GM18870 (cell line): ENCODE results near the gene MYO7A.

Source experiments
- ATAC-seq: cut with Tn5 transposase; IDR thresholded peaks from one replicate; pipeline ENCODE4 v1.9.1; 2021; ENCODE audit warnings: moderate library complexity; ENCODE audit not compliant: unreplicated experiment

MYO7A gene

DNA sequence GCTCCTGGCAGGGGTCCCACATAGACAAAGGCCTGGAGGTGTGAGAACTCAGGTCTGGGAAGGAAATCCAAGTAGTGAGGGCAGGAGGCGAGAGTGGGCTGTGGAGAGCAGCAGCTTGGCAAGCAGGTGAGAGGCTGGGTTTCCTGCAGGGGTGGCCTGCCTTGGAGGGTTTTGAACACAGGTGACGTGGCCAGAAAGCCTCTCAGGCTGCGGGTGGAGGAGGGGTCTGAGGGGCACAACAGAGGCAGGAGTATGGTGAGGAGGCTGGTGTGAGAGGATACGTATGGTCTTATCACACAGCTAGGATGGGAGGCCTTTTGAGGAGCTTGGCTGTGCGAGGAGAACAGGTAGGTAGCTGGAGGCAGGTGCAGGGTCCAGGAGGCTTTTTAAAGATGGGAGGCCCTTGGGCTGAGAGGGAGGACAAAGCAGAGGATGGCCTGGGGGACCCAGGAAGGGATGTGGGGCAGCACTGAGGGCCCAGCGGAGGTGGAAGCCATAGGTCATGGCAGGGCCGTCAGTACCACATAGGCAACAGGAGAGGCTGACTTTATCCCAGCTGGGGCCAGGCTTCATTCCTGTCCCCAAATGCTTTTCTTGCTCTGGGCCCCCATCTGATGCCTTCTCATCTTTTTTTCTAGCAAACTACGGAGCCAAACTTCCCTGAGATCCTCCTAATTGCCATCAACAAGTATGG lies 84.4 kb downstream of the MYO7A start:
- no peak for ATAC-seq

DNA sequence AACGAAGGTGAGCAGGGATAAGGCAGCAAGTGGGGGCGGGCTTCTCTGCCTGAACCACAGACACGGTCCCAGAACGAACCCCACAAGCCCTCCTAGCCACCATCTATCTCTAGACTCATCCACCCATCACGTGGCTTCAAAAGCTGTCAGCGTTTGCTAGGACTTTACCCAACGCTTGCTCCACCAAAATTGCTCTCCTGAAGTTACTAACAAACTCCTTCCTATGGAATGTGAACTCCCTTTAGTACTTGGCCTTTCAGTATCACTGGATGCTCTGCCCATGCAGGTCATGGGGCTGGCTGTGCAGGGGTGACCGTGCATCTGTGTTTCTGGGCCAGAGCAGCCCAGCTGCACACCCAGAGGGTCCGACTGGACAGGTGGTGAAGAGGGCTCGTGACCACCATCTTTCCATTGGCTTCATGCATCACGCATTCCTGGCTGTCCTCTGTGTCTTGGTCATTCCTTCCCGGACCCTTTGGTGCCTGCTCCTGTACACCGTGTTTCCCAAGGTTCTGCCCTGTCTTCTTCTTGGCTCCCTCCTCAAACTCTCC lies 85.1 kb downstream of the MYO7A start:
- no peak for ATAC-seq

GRCh38 chr11:77213589-77214428 lies 85.8 kb downstream of the MYO7A start:
- ATAC-seq: no peak

- no peak for ATAC-seq
These were observed 86.5 kb downstream of the MYO7A start for GRCh38 chr11:77214557-77214956.

DNA sequence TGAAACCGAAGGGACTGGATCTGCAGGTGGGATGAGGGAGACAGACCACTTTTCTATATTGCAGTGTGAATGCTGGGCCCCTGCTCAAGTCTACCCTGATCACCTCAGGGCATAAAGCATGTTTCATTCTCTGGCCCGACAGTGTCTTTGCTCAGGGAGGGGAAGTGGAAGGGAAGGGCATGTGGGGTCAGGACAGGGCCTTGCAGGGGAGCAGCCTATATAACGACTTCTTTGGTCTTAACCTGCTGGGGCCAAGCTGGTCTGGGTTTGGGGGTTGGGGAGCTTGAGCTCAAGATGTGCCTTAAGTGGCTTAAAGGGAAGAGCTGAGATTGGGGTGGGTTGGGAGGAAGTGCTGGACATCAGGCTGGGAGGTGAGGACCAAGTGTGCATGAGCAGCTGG lies 87.1 kb downstream of the MYO7A start:
- ATAC-seq: no peak

GRCh38 chr11:77217156-77217555 lies 89.1 kb downstream of the MYO7A start:
- ATAC-seq: no peak

DNA sequence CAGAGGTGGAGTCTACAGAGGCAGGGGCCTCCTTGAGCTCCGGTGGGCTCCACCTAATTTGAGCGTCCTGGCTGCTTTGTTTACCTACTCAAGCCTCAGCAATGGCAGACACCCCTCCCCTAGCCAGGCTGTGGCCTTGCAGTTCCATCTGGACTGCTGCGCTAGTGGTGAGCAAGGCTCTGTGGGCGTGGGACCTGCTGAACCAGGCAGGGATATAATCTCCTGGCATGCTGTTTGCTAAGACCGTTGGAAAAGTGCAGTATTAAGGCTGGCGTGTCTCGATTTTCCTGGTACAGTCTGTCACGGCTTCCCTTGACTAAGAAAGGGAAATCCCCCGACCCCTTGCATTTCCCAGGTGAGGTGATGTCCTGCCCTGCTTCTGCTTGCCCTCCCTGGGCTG lies 95.8 kb downstream of the MYO7A start:
- no peak for ATAC-seq

- no peak for ATAC-seq
These were observed 103.0 kb downstream of the MYO7A start for GRCh38 chr11:77230878-77231605.

DNA sequence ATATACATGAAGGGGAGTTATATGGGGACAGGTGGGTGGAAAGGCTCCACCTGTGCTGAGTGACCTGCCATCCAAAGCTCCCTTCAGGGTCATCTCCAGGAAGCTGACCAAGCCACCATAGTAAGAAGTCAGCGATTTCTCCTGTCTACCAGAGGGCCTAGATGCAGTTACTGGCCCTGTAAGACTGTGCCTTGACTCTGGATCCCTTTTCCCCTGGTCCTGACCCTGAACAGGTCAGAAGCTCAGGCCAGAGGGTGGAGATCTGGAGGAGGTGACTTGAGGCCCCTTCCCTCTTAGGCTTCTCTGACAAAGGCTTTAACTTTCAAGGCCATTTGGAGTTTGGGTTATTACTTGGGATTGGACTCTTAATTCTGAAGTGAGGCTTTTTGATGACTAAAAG lies 103.8 kb downstream of the MYO7A start:
- no peak for ATAC-seq

DNA sequence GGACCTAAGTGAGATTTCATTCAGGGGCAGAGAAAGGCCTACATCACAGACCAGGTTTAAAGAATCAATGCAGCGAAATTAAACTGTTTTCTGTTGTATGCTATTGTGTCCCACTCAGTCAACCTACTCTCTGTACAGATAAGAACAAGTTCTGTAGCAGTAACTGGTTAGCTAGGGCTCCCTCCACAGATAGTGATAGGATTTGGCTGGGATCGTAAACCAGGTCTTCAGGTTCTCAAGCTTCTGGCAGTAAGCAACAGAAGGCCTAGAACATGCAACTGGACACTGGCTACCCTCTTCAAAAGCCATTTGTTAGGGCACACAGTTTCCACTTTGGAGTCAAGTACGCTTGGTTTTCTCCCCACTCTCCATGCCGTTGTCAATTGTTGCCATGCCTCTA lies 104.2 kb downstream of the MYO7A start:
- ATAC-seq: no peak

GRCh38 chr11:77233011-77233410 lies 105.0 kb downstream of the MYO7A start:
- no peak for ATAC-seq

DNA sequence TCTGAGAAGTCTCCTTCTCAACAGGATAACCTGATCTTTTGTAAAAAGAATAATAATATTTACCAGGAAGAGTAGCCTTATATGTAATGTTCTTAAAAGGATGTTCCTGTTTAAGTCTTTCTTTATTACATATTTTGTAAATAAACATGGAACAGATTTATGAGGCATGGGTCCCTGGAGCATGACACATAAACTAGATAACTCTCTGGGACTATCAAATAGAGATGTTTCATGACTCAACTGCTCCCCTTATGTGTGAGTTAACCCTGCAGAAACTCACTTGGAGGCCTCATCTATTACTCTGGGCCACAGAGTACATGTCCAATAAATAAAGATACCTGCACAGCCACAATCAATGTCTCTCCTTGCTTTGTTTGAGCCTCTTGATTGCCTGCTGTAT lies 108.9 kb downstream of the MYO7A start:
- no peak for ATAC-seq

GRCh38 chr11:77244277-77245027 lies 116.4 kb downstream of the MYO7A start:
- no peak for ATAC-seq

DNA sequence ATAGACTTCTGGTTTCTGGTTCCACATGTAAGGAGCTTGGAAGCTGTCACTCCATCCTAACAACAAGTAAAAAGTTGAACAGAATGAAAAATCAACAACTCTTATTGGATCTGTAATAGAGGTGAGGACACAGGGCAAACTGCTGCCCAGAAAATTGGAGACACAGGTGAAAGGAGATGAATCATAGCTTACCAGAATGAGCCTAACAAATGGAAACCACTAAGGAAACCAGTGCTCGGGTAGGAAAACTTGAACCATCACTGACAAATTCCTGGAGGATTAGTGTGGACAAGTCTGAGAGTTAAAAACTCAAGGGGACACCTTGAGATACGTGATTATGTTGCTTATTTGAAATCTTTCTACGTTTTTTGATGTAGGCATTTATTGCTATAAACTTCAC lies 121.4 kb downstream of the MYO7A start:
- no peak for ATAC-seq

- no peak for ATAC-seq
These were observed 123.0 kb downstream of the MYO7A start for GRCh38 chr11:77250881-77251640.

- ATAC-seq: no peak
These were observed 124.7 kb downstream of the MYO7A start for GRCh38 chr11:77252555-77253270.

GRCh38 chr11:77253690-77254089 lies 125.6 kb downstream of the MYO7A start:
- ATAC-seq: no peak

DNA sequence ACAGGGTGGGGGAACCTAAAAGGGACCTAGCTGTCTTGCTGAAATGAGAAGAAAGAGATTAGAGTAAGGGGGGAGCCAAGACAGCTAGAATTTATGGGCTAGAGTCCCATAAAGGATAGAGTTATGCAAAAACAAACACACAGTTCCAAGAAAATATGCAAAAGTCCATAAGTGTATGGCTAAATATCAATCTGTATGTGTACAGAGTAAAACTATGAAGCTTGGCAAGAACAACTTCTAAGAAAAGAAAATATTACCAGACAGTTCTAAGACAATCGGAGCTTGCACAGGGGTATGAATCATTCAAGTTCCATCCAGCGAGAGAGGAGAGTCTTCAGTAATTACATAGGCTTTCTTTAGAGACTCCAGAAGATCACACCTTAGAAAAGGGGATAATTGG lies 131.6 kb downstream of the MYO7A start:
- ATAC-seq: no peak

- no peak for ATAC-seq
These were observed 134.8 kb downstream of the MYO7A start for GRCh38 chr11:77262803-77263202.
